HG02884 (cell line): Measurements from ENCODE around the gene SVIL.
"Not testable (repeated sequence)": the region's sequence is repeated elsewhere in the genome, so short reads cannot be mapped to it uniquely, and the experiment has no call there.

Experiments used
- ATAC-seq: cut with Tn5 transposase; IDR thresholded peaks from one replicate; pipeline ENCODE4 v1.9.1; 2021; ENCODE audit warnings: mild to moderate bottlenecking, moderate library complexity; ENCODE audit not compliant: unreplicated experiment

Gene SVIL

DNA sequence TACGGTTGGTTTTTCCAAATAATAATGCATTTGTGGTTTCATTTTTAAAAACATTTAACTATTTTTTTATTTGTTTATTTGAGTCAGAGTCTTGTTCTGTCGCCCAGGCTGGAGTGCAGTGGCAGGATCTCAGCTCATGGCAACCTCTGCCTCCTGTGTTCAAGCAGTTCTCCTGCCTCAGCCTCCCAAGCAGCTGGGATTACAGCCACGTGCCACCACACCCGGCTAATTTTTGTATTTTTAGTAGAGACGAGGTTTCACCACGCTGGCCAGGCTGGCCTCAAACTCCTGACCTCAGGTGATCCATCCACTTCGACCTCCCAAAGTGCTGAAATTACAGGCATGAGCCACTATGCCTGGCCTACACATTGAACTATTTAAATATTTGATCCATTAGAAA, 28.1 kb downstream of the SVIL start:
- not testable (repeated sequence) for ATAC-seq

GRCh38 chr10:29604291-29604825, 30.4 kb downstream of the SVIL start:
- ATAC-seq = no peak

- ATAC-seq = no peak
These were observed 31.4 kb downstream of the SVIL start for GRCh38 chr10:29603223-29603896.

DNA sequence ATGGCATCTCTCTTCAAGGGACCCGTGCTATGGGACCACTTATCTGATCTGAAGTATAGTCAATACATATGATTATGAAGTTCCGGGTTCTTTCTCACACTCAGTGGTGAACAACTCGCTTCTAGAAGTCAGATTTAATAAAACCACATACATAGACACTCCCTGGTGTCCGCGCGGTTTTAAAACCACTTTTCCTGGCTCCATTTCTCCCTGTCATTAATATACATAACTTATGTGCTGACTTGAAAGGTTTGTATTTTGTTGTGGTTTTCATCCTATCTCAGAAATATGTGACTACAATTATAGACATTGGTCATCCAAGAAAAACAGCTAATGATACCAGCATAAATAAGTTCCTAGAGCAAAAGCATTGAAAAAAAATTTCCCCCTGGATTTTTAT, 34.0 kb downstream of the SVIL start:
- ATAC-seq = no peak

GRCh38 chr10:29600067-29600466, 34.7 kb downstream of the SVIL start:
- no peak for ATAC-seq

DNA sequence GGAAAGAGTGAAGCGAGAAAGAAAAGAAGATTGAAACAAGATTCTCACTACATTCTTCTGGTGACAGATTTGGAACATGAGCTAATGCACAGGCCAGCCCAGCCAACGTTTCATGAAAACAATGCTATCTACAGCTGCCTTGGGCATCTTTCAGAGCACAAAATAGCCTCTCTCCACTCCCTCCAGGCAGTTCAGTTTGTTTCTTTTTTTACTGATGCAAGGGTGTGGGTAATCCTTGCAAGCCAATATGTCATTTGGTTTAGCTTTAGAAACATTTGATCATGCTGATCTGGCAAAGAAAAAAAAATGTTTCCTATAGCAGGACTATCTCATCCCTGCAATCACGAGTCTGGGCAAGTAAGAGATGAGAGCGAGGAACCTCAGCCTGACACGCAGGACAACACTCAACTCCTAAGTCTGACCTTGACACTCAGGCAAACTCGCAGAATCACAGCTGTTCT, 35.9 kb downstream of the SVIL start:
- no peak for ATAC-seq

- no peak for ATAC-seq
These were observed 37.9 kb downstream of the SVIL start for GRCh38 chr10:29596826-29597225.

GRCh38 chr10:29596356-29596755, 38.4 kb downstream of the SVIL start:
- ATAC-seq = no peak

DNA sequence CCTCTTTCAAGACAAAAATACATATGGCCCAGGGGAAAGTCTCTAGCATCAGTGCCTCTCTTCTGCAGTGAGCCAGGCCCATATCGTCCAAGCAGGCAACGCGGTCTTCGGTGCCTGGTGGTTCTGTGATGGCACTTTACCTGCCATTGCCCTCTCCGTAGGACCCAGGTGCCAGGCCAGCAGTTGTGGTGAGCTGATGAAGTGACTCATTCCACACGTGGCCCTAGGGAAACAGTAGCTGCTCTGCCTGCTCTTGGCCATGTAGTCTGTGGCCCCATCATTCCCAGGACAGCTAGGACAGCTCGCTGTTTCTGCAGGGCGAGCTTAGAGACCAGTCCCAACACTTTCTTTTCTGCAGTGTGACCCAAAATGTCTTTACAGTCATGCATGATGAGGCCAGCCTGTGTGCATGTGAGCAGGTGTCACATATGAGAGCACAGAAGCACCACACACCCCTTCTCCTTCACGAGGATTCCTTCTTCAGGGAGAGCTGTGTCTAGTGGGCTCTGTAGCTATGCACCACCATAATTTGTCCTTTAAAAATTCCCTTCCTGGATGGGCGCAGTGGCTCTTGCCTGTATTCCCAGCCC, 39.0 kb downstream of the SVIL start:
- no peak for ATAC-seq

GRCh38 chr10:29595146-29595545, 39.6 kb downstream of the SVIL start:
- ATAC-seq = no peak

DNA sequence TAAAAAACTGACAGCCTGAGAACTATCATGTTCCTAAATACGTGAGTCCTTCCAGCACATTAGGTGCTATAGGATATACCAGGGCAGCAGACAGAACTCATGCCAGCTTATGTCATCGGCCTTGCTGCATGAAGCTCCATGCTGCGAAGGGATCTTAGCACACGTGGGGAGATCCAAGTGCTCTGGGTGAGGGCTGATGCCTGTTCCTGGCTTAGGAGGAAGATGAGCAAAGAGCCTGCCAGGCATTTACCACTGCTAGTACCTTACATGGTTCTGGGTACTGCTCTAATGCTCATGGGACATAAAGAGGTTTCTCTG, 43.2 kb downstream of the SVIL start:
- ATAC-seq = no peak

- ATAC-seq = no peak
These were observed 43.7 kb downstream of the SVIL start for GRCh38 chr10:29590915-29591650.

- no peak for ATAC-seq
These were observed 45.9 kb downstream of the SVIL start for GRCh38 chr10:29588629-29589421.

- ATAC-seq = not testable (repeated sequence)
These were observed 46.8 kb downstream of the SVIL start for GRCh38 chr10:29587750-29588628.

GRCh38 chr10:29587102-29587749, 47.5 kb downstream of the SVIL start:
- ATAC-seq = not testable (repeated sequence)

- ATAC-seq = no peak
These were observed 48.3 kb downstream of the SVIL start for GRCh38 chr10:29586509-29586908.

DNA sequence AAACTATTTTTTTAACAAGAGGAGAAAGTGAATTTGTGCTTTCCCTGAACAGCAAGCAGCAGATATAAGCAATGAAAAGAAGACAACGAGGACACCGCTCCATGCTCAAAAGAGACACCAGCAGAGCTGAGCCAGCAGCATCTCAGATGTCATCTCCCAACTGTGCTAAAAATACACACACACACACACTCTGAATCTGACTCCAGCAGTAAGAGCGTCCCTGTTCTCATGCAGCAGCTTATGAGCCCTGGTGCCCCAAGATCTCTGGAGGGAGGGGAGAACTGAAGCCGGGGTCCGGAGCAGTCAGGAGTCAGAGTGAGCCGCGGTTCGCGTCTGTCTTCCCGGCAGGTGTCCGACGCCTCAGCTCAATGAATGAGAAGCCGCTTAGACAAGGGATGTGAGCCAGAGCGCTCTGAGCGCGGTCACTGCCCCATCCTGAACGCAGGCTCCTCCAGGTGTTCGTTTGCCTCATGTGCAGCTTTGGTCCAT, 49.2 kb downstream of the SVIL start:
- no peak for ATAC-seq

DNA sequence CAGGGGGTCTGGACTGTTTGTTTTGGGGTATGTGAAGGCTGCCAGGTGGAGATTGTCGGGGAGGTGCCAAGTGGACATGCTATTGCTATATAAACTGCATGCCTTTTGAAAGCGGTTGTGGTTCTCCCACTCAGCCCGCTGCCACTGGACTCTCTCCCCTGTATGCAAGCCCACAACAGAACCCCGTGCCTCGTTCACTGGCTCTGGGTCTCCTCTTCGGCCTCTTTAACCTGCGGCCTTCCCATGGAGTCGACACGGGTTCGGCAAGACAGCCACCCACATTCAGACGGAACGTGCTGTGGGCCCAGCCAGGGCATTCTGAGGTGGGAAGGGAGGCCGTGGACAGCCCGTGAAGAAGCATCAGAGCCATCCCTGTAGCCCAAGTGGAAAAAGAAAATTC, 50.3 kb downstream of the SVIL start:
- no peak for ATAC-seq

- no peak for ATAC-seq
These were observed 51.1 kb downstream of the SVIL start for GRCh38 chr10:29583674-29584073.

DNA sequence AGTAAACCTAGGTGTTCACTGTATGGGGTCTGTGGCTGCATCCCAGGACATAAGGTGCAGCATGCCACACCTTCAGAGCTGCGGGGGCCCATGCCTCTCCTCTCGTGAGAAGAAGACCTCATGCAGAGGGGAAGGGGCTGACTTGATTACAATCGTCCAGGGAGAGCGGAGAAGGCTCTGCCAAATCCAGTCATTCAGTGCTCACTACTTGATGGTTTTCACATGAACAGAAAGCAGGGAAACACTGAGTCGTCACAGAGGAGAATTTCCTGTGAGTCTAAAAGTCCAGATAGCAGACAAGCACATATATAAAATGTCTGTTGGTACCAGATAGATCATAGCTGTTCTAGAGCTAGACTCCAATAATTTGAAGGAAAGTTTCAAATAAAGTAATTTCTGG, 52.0 kb downstream of the SVIL start:
- ATAC-seq = not testable (repeated sequence)
